Epithelial cell of proximal tubule (primary cell): ENCODE measurements around the gene IL23A. TPM values are rescaled to one million over a fixed set of nuclear protein-coding genes. Genes with fewer than 3 reads are reported as not detected.

Experiments used
- DNase-seq: peaks from one replicate; pipeline ENCODE4 v3.0.0-alpha.2; 2011; ENCODE audit warnings: low read depth
- H3K4me3 ChIP-seq: 2 replicates; pipeline ENCODE4 v1.5.1; 2011; ENCODE audit warnings: low read depth, mild to moderate bottlenecking, low read length
- total RNA-seq: library from RNA; depleted of rRNA; stranded (reverse); fragments of >200 nt; gene quantifications from 2 replicates; pipeline ENCODE4 v1.2.3, GENCODE V29; 2015
- TF ChIP-seq, protein P1 (sequence below): conservative IDR thresholded peaks from 2 replicates; pipeline ENCODE4 v1.5.1; 2012; ENCODE audit warnings: low read depth, mild to moderate bottlenecking, low read length

IL23A gene
- total RNA-seq, 1 donor from 2014 or later = 26.1 TPM

GRCh38 chr12:56377989-56378316 lies 39.3 kb downstream of the IL23A start:
- TF ChIP-seq, protein P1, sequence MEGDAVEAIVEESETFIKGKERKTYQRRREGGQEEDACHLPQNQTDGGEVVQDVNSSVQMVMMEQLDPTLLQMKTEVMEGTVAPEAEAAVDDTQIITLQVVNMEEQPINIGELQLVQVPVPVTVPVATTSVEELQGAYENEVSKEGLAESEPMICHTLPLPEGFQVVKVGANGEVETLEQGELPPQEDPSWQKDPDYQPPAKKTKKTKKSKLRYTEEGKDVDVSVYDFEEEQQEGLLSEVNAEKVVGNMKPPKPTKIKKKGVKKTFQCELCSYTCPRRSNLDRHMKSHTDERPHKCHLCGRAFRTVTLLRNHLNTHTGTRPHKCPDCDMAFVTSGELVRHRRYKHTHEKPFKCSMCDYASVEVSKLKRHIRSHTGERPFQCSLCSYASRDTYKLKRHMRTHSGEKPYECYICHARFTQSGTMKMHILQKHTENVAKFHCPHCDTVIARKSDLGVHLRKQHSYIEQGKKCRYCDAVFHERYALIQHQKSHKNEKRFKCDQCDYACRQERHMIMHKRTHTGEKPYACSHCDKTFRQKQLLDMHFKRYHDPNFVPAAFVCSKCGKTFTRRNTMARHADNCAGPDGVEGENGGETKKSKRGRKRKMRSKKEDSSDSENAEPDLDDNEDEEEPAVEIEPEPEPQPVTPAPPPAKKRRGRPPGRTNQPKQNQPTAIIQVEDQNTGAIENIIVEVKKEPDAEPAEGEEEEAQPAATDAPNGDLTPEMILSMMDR = no peak
- no peak for DNase-seq

GRCh38 chr12:56382611-56383010 lies 43.9 kb downstream of the IL23A start:
- no peak for DNase-seq
- TF ChIP-seq, protein P1 = no peak
- no peak overlapping the region for H3K4me3 ChIP-seq

More at GRCh38 chr12:56377989-56378316, 39.3 kb downstream of the IL23A start:
- no peak overlapping the region for H3K4me3 ChIP-seq

DNA sequence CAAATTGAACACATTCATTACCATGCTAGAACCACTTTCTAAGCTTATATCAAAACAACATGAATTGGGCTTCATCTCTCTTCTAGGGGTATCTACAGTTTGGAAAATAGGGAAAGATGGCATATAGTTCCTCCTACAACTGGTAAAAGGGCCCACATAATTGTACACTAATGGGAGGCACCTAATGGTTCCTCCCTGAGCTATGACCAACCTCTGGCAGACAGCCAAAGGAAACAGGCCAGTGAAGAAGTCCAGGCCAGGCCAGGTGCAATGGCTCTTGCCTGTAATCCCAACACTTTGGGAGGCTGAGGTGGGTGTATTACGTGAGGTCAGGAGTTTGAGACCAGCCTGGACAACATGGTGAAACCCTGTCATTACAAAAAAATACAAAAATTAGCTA lies 47.2 kb downstream of the IL23A start:
- TF ChIP-seq, protein P1 = no peak
- DNase-seq = no peak
- H3K4me3 ChIP-seq = no peak overlapping the region

- no peak overlapping the region for H3K4me3 ChIP-seq
- TF ChIP-seq, protein P1 = no peak
- DNase-seq = no peak
Observed at GRCh38 chr12:56387152-56387736, 48.6 kb downstream of the IL23A start.

DNA sequence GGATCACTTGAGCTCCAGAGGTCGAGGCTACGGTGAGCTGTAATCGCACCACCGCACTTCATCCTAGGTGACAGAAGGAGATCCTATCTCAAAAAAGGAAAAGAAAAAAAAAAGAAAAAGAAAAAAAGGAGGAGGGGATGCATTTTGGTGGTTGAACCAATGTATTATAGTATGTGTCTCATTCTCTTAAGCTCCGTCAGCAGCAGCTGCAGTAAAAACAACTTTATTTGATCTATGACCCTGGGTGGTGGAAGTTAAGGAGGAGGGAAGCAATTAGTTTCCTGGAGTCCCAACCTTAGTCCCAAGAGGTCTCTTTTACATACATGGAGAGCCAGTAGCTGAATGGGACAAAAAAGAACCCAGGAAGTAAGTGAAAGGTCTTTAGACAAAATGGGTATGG lies 50.7 kb downstream of the IL23A start:
- TF ChIP-seq, protein P1 = no peak
- H3K4me3 ChIP-seq = no peak overlapping the region
- no peak for DNase-seq

Other genes with a start within 250 kb of the IL23A start
- gene PA2G4, start 234.3 kb upstream of the IL23A start, total RNA-seq = 230 and 332 TPM in 2 replicates
- gene RPL41, start 222.3 kb upstream of the IL23A start, total RNA-seq = 3,901 and 5,792 TPM in 2 replicates
- gene ZC3H10, start 220.6 kb upstream of the IL23A start, total RNA-seq = 1.8 and 2.7 TPM in 2 replicates
- gene ESYT1, start 210.6 kb upstream of the IL23A start, total RNA-seq = 384 and 464 TPM in 2 replicates
- 119 and 133 TPM in 2 replicates for gene MYL6B, start 186.3 kb upstream of the IL23A start, total RNA-seq
- gene MYL6, start 180.5 kb upstream of the IL23A start, total RNA-seq = 3,822 and 3,955 TPM in 2 replicates
- gene SMARCC2, start 149.4 kb upstream of the IL23A start, total RNA-seq = 34.9 and 43.9 TPM in 2 replicates
- 25.1 and 48.4 TPM in 2 replicates for gene RNF41, start 117.0 kb upstream of the IL23A start, total RNA-seq
- 22.7 and 60.8 TPM in 2 replicates for gene NABP2, start 114.5 kb upstream of the IL23A start, total RNA-seq
- not detected in 2 replicates for gene SLC39A5, start 108.8 kb upstream of the IL23A start, total RNA-seq
- 29.6 and 31.3 TPM in 2 replicates for gene ANKRD52, start 80.5 kb upstream of the IL23A start, total RNA-seq
- 10.9 and 18.8 TPM in 2 replicates for gene COQ10A, start 71.9 kb upstream of the IL23A start, total RNA-seq
- 133 and 174 TPM in 2 replicates for gene CS, start 38.6 kb upstream of the IL23A start, total RNA-seq
- gene CNPY2, start 22.9 kb upstream of the IL23A start, total RNA-seq = 141 and 155 TPM in 2 replicates
- 12.1 and 15.0 TPM in 2 replicates for gene PAN2, start 4.9 kb upstream of the IL23A start, total RNA-seq
- 39.2 and 48.2 TPM in 2 replicates for gene STAT2, start 21.2 kb downstream of the IL23A start, total RNA-seq
- not detected in 2 replicates for gene APOF, start 24.0 kb downstream of the IL23A start, total RNA-seq
- gene TIMELESS, start 110.5 kb downstream of the IL23A start, total RNA-seq = 30.2 and 35.0 TPM in 2 replicates
- gene MIP, start 115.8 kb downstream of the IL23A start, total RNA-seq = not detected in 2 replicates
- 1.6 and 2.1 TPM in 2 replicates for gene SPRYD4, start 129.7 kb downstream of the IL23A start, total RNA-seq
- 0.29 and 2.9 TPM in 2 replicates for gene GLS2, start 149.3 kb downstream of the IL23A start, total RNA-seq
- gene RBMS2, start 182.9 kb downstream of the IL23A start, total RNA-seq = 23.9 and 31.0 TPM in 2 replicates